GM18517 (cell line): ENCODE measurements around the gene C1QA.
"Not testable (repeated sequence)": the region's sequence is repeated elsewhere in the genome, so short reads cannot be mapped to it uniquely, and the experiment has no call there.

Source experiments
- ATAC-seq: cut with Tn5 transposase; IDR thresholded peaks from one replicate; pipeline ENCODE4 v1.9.1; 2021; ENCODE audit warnings: mild to moderate bottlenecking, moderate library complexity; ENCODE audit not compliant: unreplicated experiment

The C1QA gene

GRCh38 chr1:22639286-22639685 lies 2.9 kb downstream of the C1QA start:
- no peak for ATAC-seq

- ATAC-seq: no peak
These were observed 4.8 kb downstream of the C1QA start for GRCh38 chr1:22641247-22641646.

DNA sequence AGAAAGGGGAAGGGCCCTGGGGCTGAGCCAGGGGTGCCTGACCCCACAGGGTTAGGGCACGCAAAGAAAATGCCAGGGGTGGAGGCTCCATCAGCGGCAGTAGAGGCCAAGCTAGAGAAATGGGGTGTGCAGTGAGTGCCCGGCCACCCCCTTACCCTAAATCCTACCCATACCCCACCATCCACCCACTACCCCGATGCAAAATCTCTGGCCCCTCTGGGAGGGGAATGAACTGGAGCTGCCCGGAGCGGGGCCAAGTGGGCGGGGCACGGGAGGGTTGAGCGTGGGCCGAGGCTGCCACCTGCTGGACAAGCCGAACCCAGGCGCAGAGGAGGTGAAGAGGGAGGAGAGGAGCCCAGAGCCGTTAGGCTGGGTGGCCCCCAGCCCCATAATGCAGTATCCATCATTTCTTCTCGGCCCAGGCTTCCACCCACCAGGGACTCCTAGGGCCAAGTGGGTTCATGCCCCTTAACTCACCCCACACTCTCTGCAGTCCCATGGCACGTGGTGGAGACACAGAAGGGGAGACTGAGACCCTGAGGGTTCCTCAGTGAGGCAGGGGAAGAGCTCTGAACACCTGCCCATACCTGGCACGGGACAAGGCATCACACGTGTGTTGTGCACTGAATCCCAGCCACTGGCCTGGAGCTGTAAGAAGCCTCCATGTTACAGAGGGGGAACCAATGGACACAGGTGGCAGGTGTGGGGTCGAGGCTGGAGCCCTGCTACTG lies 5.6 kb downstream of the C1QA start:
- ATAC-seq: no peak

GRCh38 chr1:22643381-22643780 lies 7.0 kb downstream of the C1QA start, which contains the start of gene C1QC:
Gene C1QC, plus strand, starts transcription at chr1:22643633. Its CDS starts 391 bp downstream, at chr1:22644024.
- ATAC-seq: no peak

DNA sequence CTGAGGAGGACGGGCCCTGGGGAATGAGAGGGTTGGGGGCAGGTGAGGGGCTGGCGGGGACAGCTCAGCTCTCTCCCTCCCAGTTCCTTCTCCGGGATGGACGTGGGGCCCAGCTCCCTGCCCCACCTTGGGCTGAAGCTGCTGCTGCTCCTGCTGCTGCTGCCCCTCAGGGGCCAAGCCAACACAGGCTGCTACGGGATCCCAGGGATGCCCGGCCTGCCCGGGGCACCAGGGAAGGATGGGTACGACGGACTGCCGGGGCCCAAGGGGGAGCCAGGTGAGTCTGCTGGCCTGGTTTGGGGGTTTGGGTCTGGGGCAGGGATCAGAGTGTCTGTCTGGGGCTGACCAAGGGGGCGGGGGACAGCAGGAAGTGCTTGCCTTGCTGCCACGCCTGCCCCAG lies 7.5 kb downstream of the C1QA start:
- no peak for ATAC-seq

DNA sequence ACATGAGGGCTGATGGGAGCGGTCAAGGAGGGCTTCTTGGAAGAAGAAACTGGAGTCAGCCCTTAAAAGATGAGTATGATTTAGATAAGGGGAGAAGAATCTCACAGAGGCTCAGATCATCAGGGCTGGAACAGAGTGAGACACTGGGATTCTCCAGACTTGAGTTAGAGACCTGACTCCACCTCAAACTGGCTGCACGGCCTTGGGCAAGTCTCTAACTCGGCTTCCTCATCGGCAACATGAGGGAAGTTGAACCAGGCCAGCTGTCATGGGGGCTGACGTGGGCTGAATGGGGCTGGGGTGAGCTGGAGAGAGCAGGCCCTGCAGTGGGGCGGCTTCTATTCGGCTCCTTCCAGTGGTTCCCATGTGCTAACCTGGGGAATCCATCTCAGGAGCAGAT lies 9.5 kb downstream of the C1QA start:
- ATAC-seq: no peak

- no peak for ATAC-seq
These were observed 10.0 kb downstream of the C1QA start for GRCh38 chr1:22646384-22646783.

- no peak for ATAC-seq
These were observed 13.8 kb downstream of the C1QA start for GRCh38 chr1:22650089-22650693.

GRCh38 chr1:22651941-22652856 lies 15.8 kb downstream of the C1QA start:
- no peak for ATAC-seq

- ATAC-seq: no peak
These were observed 16.5 kb downstream of the C1QA start, which contains the start of gene C1QB for GRCh38 chr1:22652881-22653316. Gene C1QB, plus strand, starts transcription at chr1:22653236. Its CDS starts 6,227 bp downstream, at chr1:22659463.

- no peak for ATAC-seq
These were observed 18.3 kb downstream of the C1QA start for GRCh38 chr1:22654692-22655091.

GRCh38 chr1:22658385-22659163 lies 22.1 kb downstream of the C1QA start:
- no peak for ATAC-seq

DNA sequence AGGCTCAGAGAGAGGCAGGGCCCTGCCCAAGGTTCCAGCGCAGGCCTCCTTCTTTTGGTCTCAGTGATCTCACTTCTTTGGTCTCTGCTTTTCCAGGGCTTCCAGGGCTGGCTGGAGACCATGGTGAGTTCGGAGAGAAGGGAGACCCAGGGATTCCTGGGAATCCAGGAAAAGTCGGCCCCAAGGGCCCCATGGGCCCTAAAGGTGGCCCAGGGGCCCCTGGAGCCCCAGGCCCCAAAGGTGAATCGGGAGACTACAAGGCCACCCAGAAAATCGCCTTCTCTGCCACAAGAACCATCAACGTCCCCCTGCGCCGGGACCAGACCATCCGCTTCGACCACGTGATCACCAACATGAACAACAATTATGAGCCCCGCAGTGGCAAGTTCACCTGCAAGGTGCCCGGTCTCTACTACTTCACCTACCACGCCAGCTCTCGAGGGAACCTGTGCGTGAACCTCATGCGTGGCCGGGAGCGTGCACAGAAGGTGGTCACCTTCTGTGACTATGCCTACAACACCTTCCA lies 24.4 kb downstream of the C1QA start:
- no peak for ATAC-seq

DNA sequence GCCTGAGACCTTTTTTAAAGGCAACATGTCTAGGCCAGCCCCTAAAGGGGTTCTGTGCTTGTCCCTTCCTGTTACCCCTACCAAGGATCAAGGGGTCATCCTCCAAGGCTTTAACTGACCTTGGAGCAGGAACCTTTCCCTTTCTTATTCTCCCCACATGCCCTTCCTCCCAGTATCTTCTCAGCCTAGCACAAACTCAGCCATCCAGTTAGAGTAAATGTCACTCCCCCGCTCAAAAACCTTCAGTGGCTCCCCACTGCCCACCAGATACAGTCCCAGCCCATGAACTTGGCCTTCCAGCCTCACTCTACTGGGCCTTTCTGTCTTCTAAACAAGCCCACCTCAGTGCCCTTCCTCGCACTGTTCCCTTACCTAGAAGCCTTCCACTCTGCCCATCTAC lies 25.5 kb downstream of the C1QA start:
- no peak for ATAC-seq

DNA sequence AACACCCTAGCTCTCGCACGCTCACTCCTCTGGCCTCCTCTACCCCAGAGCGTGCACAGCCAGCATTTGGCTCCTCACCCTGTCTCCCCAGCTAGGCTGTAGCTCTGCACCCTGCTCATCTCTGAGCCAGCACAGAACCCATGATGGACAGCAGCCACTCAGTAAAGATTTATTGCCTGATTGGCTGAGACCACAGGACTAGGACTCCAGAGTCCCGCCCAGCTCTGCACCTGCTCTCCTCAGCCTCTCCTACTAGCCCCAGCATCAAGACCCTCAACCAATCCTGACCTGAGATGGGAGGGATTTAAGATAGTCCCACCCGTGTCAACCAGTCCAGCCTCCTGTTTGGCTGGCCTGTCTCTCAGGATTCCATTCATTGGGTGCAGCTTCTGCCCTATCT lies 25.9 kb downstream of the C1QA start:
- no peak for ATAC-seq

- ATAC-seq: no peak
These were observed 26.6 kb downstream of the C1QA start for GRCh38 chr1:22662986-22663408.

DNA sequence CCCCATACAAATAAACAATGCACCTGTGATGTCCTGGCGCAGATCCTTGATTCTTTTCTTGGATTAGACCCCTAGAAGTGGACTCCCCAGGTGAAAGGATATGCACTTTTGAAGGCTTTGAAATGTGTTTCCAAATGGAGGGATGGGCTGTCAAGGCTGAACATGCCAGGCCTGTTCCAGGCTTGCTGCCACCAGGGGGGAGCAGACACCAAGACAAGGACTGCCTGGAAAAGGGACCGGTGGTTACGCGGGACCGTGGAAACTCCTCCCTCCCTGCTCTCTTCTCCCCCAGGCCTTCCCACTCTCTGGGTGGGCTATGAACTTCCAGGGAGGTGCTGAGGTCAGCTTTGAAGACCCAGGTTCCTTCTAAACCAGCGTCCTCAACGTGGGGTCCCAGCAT lies 29.3 kb downstream of the C1QA start:
- ATAC-seq: no peak

DNA sequence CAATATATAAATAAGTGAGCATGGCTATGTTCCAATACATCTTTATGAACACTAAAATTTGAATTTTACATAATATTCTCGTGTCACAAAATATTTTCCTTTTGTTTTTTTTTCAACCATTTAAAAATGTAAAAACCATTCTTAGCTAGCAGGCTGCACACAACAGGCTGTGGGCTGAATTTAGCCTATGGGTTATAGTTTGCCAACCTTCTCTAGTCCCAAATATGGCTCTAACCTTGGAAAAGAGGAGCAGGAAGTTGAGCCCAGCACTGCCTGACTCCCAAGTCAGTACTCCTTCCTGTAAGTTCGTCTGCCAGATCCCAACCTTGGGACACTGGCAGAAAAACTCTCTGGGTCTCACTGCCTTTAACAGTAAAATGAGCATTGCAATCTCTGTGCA lies 30.0 kb downstream of the C1QA start:
- no peak for ATAC-seq

- not testable (repeated sequence) for ATAC-seq
These were observed 32.4 kb downstream of the C1QA start for GRCh38 chr1:22668840-22669239.

DNA sequence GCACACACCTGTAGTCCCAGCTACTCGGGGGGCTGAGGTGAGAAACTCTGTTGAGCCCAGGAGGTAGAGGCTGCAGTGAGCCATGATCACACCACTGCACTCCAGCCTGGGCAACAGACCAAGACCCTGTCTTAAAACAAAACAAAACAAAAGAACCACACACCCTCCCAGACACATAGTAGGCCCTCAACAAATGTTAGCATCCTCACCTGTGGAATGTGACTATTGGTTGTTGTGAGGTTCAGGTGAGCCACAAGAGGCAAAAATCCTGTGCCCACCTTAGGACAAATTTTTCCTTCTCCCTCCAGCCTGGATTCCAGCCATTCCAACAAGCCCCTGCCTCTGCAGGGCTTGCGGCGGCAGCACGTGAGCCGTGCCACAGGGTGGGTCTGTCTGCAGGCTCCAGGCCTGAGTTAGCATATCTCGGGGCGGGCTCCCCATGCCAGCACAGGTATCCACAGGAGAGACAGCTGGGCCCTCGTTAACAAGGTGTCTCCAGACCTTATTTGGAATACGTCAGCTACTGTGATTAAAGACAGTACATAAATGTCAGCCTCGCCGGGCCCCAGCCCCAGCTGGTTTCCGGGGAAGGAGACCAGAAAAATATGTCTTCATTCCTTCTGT lies 34.0 kb downstream of the C1QA start:
- no peak for ATAC-seq
